Stimulated activated naive CD8-positive, alpha-beta T cell treated with anti-CD3 and anti-CD28 coated beads, Interleukin-15, amount 100 ng/mL, for 72 hours (primary cell): ENCODE measurements around the gene SPI1.

ENCODE experiments used
- ATAC-seq: fragments of 150-1000 bp; cut with Tn5 transposase; 2 replicates; pipeline ENCODE4 v1.10.0; 2021; ENCODE audit warnings: mild to moderate bottlenecking, moderate library complexity
- DNase-seq, 2 donors: peaks; one replicate each; pipeline ENCODE4 v3.0.0; 2021 to 2022
- H3K27ac Mint-ChIP-seq, 2 donors: one replicate each; pipeline ENCODE4 v1.8.0; 2022; ENCODE audit warnings: mild to moderate bottlenecking in 2 of 2, mixed read lengths in 2 of 2, moderate library complexity in 2 of 2
- H3K27me3 Mint-ChIP-seq: one replicate; pipeline ENCODE4 v1.8.0; 2022; ENCODE audit warnings: mixed read lengths
- H3K4me1 Mint-ChIP-seq: one replicate; pipeline ENCODE4 v1.8.0; 2022; ENCODE audit warnings: mild to moderate bottlenecking, mixed read lengths
- H3K4me3 Mint-ChIP-seq, 2 donors: one replicate each; pipeline ENCODE4 v1.8.0; 2022; ENCODE audit warnings: mild to moderate bottlenecking in 2 of 2, mixed read lengths in 2 of 2, moderate library complexity in 1 of 2
- H3K9me3 Mint-ChIP-seq, 2 donors: one replicate each; pipeline ENCODE4 v1.8.0; 2022; ENCODE audit warnings: mixed read lengths in 2 of 2

Gene SPI1

GRCh38 chr11:47379317-47379716 is 970 bp upstream of the SPI1 start:
- Mint-ChIP-seq H3K27ac (no peak overlapping the region), H3K27me3 (no peaks in the 10 kb centered on the region), H3K4me1 (peaks cover 6% of the 10 kb centered on the region), H3K4me3 (no peak overlapping the region), H3K9me3 (no peaks in the 10 kb centered on the region)
- no peak for ATAC-seq
- no peak for DNase-seq

GRCh38 chr11:47378836-47379170 is 456 bp upstream of the SPI1 start:
- no peaks in the 10 kb centered on the region for H3K9me3 Mint-ChIP-seq
- no peak for DNase-seq
- peaks cover 11% of the 10 kb centered on the region for H3K4me1 Mint-ChIP-seq
- no peaks in the 10 kb centered on the region for H3K27me3 Mint-ChIP-seq
- ATAC-seq = no peak
- H3K27ac Mint-ChIP-seq = no peak overlapping the region
- H3K4me3 Mint-ChIP-seq = no peak overlapping the region

GRCh38 chr11:47377571-47378009 is 757 bp downstream of the SPI1 start:
- Mint-ChIP-seq H3K9me3 (no peaks in the 10 kb centered on the region), H3K27ac (no peak overlapping the region), H3K4me1 (peaks cover 13% of the 10 kb centered on the region), H3K4me3 (no peak overlapping the region), H3K27me3 (no peaks in the 10 kb centered on the region)
- ATAC-seq = no peak
- DNase-seq = no peak

GRCh38 chr11:47376525-47377371 is 1.6 kb downstream of the SPI1 start:
- Mint-ChIP-seq H3K4me1 (peaks cover 13% of the 10 kb centered on the region), H3K27ac (peak overlapping the region in 1 of 2 donors; percentile 21), H3K27me3 (no peaks in the 10 kb centered on the region), H3K4me3 (no peak overlapping the region), H3K9me3 (no peaks in the 10 kb centered on the region)
- no peak for ATAC-seq
- no peak for DNase-seq

GRCh38 chr11:47376107-47376524 is 2.2 kb downstream of the SPI1 start:
- DNase-seq (no peak), ATAC-seq (no peak)
- Mint-ChIP-seq H3K4me3 (no peak overlapping the region), H3K27ac (no peak overlapping the region), H3K4me1 (peaks cover 13% of the 10 kb centered on the region), H3K27me3 (no peaks in the 10 kb centered on the region), H3K9me3 (no peaks in the 10 kb centered on the region)

- Mint-ChIP-seq H3K4me3 (no peak overlapping the region), H3K9me3 (no peaks in the 10 kb centered on the region), H3K27ac (no peak overlapping the region), H3K27me3 (no peaks in the 10 kb centered on the region), H3K4me1 (peaks cover 17% of the 10 kb centered on the region)
- DNase-seq (no peak), ATAC-seq (no peak)
These were observed 2.7 kb downstream of the SPI1 start for GRCh38 chr11:47375546-47376085.

GRCh38 chr11:47375020-47375419 is 3.3 kb downstream of the SPI1 start:
- Mint-ChIP-seq H3K4me3 (no peak overlapping the region), H3K9me3 (no peaks in the 10 kb centered on the region), H3K27me3 (no peaks in the 10 kb centered on the region), H3K27ac (peak overlapping the region in 1 of 2 donors; percentile 64), H3K4me1 (peaks cover 20% of the 10 kb centered on the region)
- ATAC-seq (no peak), DNase-seq (no peak)

GRCh38 chr11:47374720-47375019 is 3.7 kb downstream of the SPI1 start:
- H3K27ac Mint-ChIP-seq = peak overlapping the region in 1 of 2 donors; percentile 64
- no peak for ATAC-seq
- peaks cover 23% of the 10 kb centered on the region for H3K4me1 Mint-ChIP-seq
- DNase-seq = no peak
- H3K27me3 Mint-ChIP-seq = no peaks in the 10 kb centered on the region
- no peak overlapping the region for H3K4me3 Mint-ChIP-seq
- no peaks in the 10 kb centered on the region for H3K9me3 Mint-ChIP-seq

- no peaks in the 10 kb centered on the region for H3K9me3 Mint-ChIP-seq
- peak overlapping the region in 1 of 2 donors; percentile 19 for H3K4me3 Mint-ChIP-seq
- ATAC-seq (peak; percentile 90), DNase-seq (peak; percentile 79 to 81)
- no peaks in the 10 kb centered on the region for H3K27me3 Mint-ChIP-seq
- H3K4me1 Mint-ChIP-seq = peaks cover 29% of the 10 kb centered on the region
- H3K27ac Mint-ChIP-seq = peak overlapping the region; percentile 61 to 76
These were observed 4.2 kb downstream of the SPI1 start for GRCh38 chr11:47373876-47374719.

GRCh38 chr11:47372422-47372821 is 5.9 kb downstream of the SPI1 start:
- no peak for ATAC-seq
- no peaks in the 10 kb centered on the region for H3K9me3 Mint-ChIP-seq
- H3K27ac Mint-ChIP-seq = peak overlapping the region in 1 of 2 donors; percentile 23

GRCh38 chr11:47369676-47370075 is 8.7 kb downstream of the SPI1 start:
- DNase-seq = no peak
- peak overlapping the region in 1 of 2 donors; percentile 84 for H3K27ac Mint-ChIP-seq
- no peak for ATAC-seq
- no peaks in the 10 kb centered on the region for H3K9me3 Mint-ChIP-seq
- peaks cover 34% of the 10 kb centered on the region for H3K4me1 Mint-ChIP-seq
- H3K4me3 Mint-ChIP-seq = peak overlapping the region in 1 of 2 donors; percentile 20
- no peaks in the 10 kb centered on the region for H3K27me3 Mint-ChIP-seq

More at GRCh38 chr11:47372422-47372821, 5.9 kb downstream of the SPI1 start:
- H3K27me3 Mint-ChIP-seq = no peaks in the 10 kb centered on the region
- H3K4me3 Mint-ChIP-seq = no peak overlapping the region
- peaks cover 36% of the 10 kb centered on the region for H3K4me1 Mint-ChIP-seq
- DNase-seq = no peak

GRCh38 chr11:47366020-47366490 is 12.3 kb downstream of the SPI1 start:
- Mint-ChIP-seq H3K9me3 (no peaks in the 10 kb centered on the region), H3K27ac (no peak overlapping the region)
- no peak for ATAC-seq

GRCh38 chr11:47361419-47361818 is 16.9 kb downstream of the SPI1 start:
- no peak for DNase-seq
- Mint-ChIP-seq H3K27ac (no peak overlapping the region), H3K27me3 (no peaks in the 10 kb centered on the region), H3K4me1 (peaks cover 15% of the 10 kb centered on the region), H3K4me3 (no peak overlapping the region), H3K9me3 (no peaks in the 10 kb centered on the region)
- ATAC-seq = no peak

More at GRCh38 chr11:47366020-47366490, 12.3 kb downstream of the SPI1 start:
- Mint-ChIP-seq H3K27me3 (no peaks in the 10 kb centered on the region), H3K4me3 (no peak overlapping the region), H3K4me1 (peaks cover 26% of the 10 kb centered on the region)
- no peak for DNase-seq

GRCh38 chr11:47360341-47360740 is 18.0 kb downstream of the SPI1 start:
- Mint-ChIP-seq H3K27ac (no peak overlapping the region), H3K4me3 (no peak overlapping the region), H3K4me1 (peaks cover 15% of the 10 kb centered on the region), H3K27me3 (no peaks in the 10 kb centered on the region), H3K9me3 (no peaks in the 10 kb centered on the region)
- DNase-seq = no peak
- ATAC-seq = no peak

GRCh38 chr11:47359586-47359985 is 18.8 kb downstream of the SPI1 start:
- no peak overlapping the region for H3K4me3 Mint-ChIP-seq
- DNase-seq (no peak), ATAC-seq (peak; percentile 39)
- peaks cover 15% of the 10 kb centered on the region for H3K4me1 Mint-ChIP-seq
- peak overlapping the region in 1 of 2 donors; percentile 72 for H3K27ac Mint-ChIP-seq
- no peaks in the 10 kb centered on the region for H3K27me3 Mint-ChIP-seq
- H3K9me3 Mint-ChIP-seq = no peaks in the 10 kb centered on the region

GRCh38 chr11:47359162-47359561 is 19.2 kb downstream of the SPI1 start:
- Mint-ChIP-seq H3K27me3 (no peaks in the 10 kb centered on the region), H3K4me1 (peaks cover 15% of the 10 kb centered on the region)

More at GRCh38 chr11:47359162-47359561, 19.2 kb downstream of the SPI1 start:
- Mint-ChIP-seq H3K9me3 (no peaks in the 10 kb centered on the region), H3K4me3 (no peak overlapping the region), H3K27ac (peak overlapping the region in 1 of 2 donors; percentile 72)
- DNase-seq (no peak), ATAC-seq (no peak)
